ENCODE measurements around the gene POLD2.

The POLD2 gene

DNA sequence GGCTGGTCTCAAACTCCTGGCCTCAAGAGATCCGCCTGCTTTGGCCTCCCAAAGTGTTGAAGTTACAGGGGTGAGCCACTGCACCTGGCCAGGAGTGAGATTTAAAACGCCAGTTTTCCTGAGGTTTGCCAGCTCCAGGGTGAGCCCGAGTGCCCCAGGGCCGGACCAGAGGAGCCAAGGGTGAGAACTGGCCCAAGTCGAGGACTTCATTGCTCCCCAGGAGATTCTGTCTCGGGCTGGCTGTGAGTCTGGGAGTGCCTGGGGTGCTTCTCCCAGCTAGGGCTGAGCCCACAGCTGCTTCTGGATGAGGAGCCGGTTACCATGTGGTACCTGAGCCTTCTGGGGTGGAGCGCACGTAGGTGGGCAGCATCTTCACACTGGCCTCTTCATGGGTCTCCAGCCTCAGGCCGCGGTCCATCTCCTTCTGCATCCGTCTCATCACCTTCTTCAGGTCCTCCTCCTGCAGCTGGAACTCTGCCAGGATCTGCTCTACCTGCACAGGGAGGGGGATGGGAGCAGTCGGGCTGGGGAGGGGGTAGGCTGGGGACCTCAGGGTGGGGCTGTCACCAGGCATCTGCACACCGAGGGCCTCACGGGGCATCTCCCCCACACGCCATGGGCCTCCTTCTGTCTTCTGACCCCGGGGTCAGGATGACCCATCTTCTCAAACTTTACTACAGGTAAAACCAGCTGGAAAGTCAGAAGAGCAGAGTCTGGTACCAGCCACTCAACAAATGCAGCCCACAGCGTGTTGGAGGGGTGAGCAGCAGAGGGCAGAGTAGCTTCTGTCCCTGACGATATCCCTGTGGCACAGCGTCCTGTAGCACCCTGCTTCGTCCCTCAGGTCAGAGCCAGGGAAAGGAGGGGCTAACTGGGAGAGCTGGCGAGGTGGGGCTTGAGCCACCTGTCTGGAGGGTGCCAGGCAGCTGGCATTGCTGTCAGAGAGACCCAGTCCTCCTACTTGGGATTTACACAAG is 29.9 kb upstream of the POLD2 start:
- peak; percentile 11 for DNase-seq

DNA sequence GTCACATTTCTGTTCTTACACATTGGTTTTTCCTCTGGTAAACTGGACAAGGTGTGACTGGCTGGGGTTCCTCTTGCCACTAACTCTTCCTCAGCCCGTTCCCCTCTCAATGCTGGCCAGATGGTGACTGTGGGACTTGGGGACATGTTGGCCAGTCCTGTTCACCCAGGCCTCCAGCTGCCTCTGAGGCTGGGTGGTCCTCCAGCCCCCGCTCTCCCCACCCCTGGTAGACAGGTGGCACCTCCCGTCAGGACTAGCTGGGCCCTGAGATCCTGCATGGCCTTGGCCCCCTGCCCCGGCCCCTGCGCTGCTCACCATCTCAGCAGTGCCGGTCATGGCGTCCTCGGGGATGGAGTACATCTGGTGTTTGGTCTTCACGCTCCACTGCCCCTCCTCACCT is 28.6 kb upstream of the POLD2 start:
- DNase-seq = peak; percentile 12

DNA sequence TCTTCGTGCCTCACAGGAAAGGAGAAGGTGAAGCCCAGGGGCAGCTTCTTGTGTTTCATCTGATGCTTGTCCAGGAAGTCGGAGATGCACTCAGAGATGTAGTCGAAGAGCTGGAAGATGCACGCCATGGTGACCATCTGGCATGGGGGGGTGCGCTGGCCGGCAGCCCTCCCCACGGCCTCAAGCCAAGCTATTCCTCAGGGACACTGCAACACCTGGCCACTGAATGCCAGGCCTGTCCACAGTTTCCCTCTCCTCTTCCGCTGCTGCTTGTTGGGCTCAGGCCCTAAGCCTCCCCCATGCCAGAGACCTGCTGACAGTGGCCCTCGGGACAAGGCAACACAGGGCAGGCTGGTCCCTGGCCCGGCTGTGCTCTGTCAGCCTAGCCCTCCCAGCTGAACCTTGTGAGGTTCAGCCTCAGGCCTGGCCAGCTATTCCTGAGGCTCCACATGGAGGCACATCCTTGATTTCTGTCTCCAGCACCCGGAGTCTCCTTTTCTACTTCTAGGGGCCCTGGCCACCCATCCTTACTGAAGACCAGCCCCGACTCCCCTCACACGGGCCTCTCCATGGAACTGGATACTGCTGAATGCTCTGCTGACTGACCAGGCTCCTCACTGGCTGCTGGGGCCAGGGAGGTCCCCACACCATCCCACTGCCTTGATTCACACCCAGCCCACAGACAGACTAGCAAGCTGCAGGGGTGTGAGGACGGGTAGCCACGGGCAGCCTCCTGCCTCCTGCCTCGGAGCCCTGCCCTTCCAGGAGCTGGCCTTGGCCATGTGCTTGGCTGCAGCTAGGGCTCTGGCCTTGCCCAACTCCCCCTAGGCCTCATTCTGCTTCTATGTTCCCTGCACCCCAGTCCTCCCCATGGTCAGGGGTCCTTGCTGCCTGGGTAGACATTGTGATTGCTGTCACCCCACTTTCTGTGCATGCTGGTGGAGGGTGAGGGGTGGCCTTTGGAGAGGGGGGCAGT is 27.9 kb upstream of the POLD2 start:
- DNase-seq = peak; percentile 4

DNA sequence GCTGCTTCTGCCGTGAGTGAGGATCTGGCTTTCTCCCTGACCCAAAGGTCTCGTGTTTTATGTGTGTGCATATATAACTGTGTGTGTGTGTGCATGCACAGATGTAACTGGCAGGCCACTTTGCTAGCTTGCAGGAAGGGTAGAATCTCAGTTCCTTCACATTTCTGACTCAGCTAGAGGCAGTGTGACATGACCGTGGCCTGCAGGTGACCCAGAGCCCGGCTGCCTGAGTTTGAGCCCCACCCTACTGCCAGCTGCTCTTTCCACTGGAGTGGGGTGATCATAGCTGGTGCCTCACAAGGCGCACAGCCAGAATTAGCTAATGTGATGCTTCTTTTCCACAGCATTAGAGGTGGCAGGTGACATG is 27.1 kb upstream of the POLD2 start:
- peak; percentile 65 for DNase-seq

DNA sequence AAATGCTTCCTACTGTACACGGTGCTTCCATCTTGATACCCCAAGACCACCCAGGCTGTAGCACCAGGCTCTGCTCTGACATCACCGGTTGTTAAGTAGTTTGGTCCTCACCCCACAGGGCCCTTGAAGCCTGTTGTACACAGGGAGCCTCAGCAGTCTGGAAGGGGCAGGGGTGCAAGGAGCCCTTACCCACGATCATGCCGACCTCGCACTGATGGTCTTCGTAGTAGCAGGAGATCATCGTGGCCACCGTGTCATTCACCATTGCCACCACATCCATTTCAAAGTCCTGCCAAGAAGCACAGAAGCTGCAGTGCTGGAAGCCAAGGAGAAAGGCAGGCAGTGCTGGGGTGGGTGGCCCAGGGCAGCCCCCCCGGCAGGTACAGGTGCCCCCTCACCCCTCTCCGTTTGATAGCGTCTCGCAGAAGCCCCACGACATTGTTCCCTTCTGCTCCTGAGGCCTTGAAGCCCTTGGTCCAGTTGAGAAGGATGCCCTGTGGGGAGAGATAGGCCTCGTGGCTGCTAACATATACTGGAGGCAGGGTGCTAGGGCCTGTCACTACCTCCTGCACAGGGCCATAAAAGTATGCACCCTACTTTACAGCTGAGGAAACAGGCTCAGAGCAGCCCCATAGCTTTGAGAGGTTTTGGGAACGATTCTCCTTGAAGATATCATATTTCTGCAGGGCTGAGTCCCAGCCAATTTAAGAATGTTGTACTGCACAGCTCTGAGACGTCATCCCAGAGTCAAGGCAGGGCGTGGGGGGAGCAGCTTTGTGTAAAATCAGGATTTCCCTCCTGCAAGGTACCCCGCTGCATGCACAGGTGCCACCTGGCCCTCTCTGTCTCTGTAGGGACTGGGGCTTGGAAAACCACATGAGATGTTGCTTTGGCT is 26.5 kb upstream of the POLD2 start:
- DNase-seq = peak; percentile 68

DNA sequence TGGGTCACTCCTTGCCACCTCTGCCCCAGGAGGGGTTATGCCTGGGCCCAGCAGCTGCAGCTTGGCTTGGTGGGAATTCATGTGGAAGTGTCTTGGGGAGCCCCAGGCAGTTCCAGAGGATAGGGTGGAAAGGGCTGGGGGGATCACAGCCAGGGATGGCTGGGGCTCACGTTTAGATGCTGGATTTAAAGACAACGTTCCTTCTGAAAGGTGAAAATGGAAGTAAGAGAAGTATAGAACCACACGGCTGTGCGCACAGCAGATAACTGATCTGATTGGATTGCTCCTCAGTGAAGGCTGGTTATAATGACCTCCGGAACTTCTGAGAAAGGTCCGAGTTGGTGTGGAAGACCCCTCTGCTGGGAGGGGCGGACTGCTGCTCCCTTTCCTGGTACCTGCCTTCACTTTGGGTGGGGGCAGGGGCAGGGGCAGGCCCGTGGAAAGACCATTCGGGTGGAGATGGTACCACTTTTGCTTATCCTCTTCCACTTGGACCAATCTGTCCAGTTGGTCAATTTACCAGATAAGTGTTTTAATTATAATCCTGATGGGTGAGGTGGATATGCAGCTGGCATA is 25.7 kb upstream of the POLD2 start:
- DNase-seq = no peak

DNA sequence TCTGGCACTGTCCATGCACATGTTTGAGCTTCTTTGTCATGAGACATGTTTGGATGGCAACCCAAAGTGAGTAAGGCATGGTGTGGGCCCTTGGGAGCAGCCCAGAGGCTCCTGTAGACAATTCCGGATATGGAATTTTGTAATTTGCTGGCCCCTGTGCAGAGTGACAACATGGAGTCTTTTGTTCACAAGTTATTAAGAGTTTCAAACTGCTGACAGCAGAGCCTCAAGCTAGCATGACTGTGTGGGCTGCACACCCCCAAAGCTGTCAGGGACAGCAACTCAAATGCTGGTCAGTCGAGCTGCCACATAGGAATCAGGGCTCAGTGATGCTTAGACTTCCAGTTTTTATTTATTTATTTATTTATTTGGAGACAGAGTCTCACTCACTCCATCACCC is 24.8 kb upstream of the POLD2 start:
- DNase-seq = no peak

DNA sequence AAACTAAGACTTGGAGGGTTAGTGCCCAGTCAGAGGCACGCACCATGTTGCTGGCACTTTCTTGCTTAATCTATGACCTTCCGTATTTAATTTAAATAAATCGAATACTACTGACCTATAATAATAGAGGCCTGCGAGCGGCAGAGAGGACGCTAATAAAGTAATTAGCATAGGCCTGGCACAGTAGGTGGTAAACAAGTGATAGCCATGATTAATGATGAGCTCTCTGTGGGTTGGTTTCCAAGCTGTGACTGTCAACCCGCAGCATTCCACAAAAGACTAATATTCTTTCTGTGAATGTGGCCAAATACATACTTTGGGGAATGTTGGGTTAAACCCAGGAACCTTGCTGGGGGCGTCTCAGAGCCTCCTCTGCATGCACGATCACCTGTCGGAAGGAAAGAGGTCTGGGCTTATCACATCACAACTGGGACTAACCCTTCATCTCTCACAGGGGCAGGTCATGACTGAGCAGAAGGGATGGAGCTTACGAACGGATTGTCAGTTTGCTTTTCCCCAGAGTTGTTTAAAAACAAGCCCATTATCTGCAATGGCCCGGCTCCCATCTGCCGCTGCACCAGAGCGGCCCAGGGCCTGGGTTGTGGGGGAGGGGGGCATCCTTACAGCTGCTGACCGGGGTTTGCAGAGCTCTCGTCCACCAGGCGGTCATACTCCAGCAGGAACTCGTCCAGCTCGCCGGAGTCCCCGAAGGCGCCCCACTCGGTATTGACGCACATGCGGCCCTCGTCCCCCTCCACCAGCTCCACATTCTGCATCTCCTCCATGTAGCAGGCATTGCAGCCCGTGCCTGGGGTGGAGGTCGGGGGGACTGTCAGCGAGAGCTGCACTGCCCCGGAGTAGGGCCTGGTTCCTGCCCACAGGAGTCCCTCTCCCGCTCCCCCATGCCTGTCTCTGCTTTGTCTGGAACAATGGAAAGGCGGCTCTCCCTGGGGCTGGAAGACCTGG is 24.0 kb upstream of the POLD2 start:
- peak; percentile 78 for DNase-seq

DNA sequence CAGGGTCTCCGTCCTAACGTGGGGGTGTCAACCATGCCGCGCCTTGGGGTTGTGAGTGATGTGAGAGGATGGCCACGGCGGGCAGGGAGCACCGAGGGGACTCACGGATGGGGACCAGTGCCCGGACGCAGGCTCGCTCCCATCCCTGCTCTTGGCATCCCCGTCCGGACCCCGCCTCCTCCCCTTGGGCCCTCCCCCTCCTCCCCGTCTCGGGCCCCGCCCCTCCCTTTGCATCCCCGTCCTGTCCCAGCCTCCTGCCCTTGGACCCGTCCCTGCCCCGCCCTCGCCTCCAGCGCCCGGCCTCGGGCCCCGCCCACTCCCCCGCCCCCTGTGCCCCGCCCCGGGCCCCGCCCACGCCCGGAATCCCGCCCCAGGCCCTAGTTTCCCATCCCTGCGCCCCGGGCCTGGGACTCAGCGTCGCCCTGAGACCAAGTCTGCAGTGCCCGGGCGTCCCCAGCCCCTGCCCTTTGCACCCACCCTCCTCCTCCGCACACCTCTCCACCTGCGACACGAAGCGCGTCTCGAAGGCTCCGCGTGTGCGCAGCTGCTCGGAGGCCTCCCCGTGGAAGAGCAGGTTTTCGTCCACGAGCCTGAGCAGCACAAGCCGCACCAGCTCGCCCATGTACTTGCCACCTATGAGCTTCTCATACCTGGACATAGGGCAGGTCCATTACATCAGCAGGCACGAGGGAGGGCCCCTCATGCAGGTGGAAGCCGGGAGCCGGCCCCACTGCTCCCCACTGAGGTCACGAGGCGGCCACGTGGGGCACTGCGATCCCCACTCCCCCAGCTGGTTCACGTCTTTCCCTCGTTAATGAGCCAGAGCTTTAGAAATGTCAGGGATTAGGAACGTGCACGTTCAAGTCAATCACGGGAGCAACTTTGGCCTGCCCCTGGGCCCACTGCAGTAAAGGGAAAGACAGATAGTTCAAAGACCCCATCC is 22.9 kb upstream of the POLD2 start:
- peak; percentile 85 for DNase-seq

DNA sequence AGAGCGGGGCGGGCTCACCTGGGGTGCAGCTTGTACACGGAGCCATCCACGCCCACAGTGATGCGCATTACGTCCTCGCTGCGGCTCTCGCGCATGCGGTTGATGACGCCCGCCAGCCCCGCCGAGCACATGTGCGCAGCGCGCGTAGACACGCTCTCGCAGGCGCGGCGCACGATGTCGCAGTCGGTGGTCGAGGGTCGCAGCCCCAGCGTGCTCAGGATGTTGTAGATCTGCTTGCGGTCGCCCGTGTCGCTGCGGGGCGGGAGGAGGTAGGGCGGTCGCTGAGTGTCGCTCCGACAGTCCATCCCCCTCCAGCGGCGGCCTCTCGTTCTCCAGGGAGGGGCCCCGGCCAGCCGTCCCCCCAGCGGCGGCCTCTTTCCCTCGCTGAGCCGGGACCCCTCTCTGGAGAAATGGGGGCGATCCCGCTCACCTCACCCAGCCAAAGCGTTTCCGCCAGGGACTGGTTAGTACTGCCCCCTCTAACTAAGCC is 22.2 kb upstream of the POLD2 start:
- peak; percentile 35 for DNase-seq

DNA sequence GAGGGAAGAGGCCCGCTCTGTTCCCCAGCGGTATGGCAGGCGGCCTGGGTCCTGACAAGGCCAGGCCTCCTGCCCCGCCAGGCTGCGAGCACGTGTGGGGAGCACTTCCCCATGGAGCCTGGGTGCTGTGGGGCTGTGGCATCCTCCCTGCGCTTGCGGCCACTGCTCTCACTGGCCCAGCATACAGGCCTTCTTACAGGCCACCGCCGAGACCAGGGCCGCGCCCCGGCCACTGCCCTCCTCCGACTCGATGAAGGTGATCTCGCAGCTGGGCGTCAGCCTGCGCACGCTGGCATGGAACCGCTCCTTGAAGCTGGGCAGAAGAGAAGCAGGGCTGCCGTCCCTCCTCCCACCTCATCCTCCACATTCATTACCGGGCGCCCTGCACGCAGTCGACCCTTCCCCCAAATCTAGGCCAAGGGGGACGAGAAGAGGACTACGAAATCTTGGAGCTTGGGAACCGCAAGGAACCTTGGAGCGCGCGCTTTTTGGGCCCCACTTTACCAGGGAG is 21.7 kb upstream of the POLD2 start:
- DNase-seq = peak; percentile 16

DNA sequence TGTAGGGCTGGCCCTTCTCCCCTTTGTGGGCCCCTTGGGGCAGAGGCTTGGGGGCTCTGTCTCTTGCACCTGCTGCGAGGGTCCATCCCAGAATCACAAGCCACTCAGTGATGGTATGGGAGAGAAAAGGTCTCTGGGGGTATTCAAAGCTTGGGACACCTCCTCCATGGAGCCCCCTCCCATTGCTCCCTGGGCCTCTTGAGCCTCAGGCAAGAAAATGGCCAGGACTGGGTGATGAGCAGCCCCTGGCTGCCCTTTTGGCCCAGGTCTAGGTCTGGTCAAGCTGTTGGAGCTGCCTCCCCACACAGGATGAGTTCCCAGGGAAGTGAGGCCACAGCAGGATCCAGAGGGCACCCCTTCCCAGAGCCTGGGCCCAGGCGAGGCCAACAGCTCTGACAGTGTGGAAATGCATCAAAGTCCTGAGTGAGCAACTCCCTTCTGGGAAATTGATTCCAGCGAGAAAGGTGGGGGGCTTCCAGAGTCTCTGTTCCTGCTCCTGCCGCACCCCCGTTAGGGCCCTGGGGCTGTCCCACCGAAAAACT is 21.1 kb upstream of the POLD2 start:
- peak; percentile 12 for DNase-seq

DNA sequence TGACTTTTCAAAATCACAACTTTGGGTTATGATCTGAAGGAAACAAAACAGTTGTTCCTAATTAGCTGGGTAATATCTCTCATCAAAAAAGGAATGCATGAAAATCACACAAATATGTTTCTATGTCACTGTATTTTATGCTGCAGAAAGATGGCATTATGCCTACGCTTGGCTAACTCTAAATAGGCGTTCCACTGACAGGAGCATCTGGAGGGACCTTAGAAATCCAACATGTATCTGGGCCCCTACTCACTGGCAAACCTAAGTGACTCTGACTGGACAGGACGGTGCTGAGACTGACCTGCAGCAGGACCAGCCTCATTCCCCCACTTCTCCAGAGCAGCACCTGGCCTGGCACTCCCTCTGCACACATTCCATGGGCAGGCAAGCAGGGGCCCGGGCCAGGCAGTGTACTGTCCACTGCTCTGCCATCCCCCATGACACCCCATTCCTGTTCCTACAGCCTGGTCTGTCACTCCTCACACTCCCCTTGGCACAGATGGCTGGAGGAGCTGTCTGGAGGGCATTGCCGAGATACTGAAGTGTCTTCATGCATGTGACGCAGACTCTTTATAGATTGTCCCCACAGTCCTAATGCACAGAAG is 20.4 kb upstream of the POLD2 start:
- DNase-seq = peak; percentile 24

DNA sequence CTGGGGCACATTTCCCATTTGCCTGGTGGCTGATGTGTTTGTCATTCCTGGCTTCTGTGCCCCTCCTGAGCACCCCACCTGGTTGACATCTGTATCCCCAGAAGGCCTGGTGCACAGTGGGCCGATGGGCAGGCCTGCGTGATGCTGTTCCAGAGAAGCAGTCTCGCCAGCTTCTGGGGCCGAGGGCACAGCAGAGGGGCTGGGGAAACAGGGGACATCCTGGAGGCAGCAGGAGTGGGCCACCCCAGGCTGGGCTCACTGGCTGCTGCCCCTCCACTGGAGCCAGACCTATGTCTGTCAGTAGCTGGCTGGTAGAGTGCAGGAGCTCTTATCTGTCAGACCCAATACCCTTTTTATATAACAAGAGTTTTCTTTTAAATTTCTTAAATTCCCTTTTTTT is 18.7 kb upstream of the POLD2 start:
- peak; percentile 4 for DNase-seq

DNA sequence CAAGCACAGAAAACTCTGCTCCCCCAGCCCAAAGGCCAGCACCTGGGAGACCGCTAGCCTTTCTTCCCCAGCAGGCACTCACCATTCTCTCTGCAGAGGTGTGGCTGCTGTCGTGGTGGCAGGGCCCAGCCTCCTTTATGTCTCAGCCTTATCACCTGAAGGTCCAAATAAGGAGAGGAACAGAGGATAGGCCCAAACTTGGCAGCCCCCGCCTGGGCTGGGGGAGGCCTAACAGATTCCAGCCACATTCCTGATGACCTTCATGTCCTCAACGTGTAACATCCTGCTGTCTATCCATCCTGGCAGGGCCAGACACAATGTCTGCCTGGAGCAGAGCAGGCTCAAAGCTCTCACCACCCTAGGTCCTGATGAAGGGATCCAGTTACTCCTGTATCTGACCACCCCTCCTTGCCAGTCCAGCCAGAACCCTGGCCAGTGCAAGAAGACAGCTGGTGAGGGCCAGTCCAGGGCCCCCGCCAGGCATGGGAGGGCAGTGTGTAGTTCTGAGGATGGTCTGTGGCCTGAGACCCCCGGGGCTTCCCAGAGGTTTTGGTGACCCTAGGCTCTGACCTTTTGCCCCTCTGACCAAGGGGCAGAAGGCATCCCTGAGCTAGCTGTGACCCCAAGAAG is 18.0 kb upstream of the POLD2 start, which contains the start of gene MYL7:
MYL7 (minus strand) TSS at position 112 of the 630 bp plus-strand sequence; CDS start at position 85, 27 bp downstream.
- DNase-seq = peak; percentile 16

DNA sequence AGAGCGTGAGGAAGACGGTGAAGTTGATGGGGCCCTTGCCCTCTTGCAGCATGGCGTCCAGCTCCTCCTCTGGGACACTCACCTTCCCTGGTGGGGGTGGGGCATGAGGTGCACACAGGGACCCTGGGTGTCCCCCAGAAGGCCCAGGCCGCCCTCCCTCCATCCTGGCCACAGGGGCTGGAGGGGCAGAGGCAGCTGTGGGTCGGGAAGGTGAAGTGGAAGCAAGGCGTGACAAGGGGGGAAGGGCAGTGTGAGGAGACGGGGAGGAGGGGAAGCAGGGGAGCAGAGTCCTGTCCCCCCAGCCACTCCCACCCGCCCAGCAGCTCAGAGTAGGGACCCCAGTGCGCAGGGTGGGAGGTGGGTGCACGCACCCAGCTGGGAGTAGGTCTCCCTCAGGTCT is 17.0 kb upstream of the POLD2 start:
- DNase-seq = peak; percentile 12

DNA sequence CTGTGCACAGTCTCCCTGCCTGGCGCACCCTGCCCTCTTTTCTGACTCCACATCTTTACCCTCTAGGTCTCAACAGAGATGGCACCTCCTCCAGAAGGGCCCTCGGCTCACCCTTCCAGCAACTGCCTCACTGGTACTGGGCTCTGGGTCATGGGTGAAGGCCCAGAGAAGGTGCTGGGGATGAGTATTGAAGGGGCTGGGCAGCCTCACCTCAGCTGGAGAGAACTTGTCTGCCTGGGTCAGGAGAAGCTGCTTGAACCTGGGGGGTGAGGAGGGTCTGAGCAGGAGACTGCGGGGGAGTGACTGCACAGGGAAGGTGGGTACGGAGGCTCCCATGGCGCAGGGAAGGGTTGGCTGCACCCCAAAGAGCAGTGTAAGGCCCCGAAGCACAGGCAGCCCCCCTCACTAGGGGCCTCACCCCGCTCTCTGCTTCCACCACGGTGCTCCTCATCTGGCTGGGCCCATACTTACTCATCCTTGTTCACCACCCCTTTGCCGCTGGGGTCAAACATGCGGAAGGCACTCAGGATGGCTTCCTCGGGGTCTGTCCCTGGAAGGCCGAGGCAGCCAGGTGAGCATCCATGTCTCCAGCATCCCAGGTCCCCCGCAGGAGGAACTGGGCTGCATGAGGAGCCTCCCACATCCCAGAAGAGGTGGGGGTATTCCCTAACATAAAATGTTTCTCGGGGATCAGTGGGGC is 16.1 kb upstream of the POLD2 start:
- DNase-seq = no peak
